ENCODE measurements around the gene HS3ST5. TPM values are rescaled to one million over a fixed set of nuclear protein-coding genes. Genes with fewer than 3 reads are reported as not detected.

The HS3ST5 gene
- total RNA-seq, 1 donor from 2014 or later, result 0.11 TPM

DNA sequence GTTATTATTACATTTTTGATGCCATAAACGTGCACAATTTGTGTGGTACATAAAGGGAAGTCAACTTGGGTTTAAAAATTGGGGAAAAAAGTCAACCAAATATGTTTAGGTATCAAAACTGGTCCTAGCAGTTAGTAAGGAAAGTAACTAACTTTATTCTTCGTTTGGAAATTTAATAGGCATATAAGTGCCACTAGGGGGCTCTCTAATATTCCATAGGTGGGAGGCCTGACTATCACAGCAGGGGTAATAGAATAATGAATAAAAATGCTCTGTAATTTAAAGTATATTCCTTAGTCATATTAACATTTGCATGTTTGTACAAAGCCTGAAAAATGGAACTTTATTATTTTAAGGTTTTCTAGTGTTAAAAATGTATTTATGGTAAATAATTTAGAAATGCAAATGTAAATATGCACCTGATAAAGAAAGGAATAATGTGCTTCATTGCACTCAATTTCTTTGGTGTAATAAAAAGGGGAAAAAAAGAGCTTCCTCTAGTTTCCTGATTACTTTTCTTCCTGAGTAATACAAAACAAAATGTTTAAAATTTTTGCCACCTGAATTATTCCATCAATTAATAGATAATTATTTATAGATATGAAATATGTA lies 246.2 kb downstream of the HS3ST5 start:
- Mint-ChIP-seq H3K4me1 (ENCODE audit: unreplicated experiment) (peaks cover 14% of the 10 kb centered on the region), H3K4me3 (ENCODE audit: unreplicated experiment) (no peak overlapping the region), H3K27me3 (ENCODE audit: unreplicated experiment) (no peaks in the 10 kb centered on the region), H3K27ac (ENCODE audit: unreplicated experiment) (no peak overlapping the region), H3K9me3 (ENCODE audit: unreplicated experiment) (no peaks in the 10 kb centered on the region), H3K36me3 (ENCODE audit: unreplicated experiment) (no peaks in the 10 kb centered on the region)
- no peak for DNase-seq (ENCODE audit: extremely low spot score, unreplicated experiment)
- TF ChIP-seq, protein P1, sequence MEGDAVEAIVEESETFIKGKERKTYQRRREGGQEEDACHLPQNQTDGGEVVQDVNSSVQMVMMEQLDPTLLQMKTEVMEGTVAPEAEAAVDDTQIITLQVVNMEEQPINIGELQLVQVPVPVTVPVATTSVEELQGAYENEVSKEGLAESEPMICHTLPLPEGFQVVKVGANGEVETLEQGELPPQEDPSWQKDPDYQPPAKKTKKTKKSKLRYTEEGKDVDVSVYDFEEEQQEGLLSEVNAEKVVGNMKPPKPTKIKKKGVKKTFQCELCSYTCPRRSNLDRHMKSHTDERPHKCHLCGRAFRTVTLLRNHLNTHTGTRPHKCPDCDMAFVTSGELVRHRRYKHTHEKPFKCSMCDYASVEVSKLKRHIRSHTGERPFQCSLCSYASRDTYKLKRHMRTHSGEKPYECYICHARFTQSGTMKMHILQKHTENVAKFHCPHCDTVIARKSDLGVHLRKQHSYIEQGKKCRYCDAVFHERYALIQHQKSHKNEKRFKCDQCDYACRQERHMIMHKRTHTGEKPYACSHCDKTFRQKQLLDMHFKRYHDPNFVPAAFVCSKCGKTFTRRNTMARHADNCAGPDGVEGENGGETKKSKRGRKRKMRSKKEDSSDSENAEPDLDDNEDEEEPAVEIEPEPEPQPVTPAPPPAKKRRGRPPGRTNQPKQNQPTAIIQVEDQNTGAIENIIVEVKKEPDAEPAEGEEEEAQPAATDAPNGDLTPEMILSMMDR (IDR thresholded peaks at IDR 0.05), result peak; percentile 85

DNA sequence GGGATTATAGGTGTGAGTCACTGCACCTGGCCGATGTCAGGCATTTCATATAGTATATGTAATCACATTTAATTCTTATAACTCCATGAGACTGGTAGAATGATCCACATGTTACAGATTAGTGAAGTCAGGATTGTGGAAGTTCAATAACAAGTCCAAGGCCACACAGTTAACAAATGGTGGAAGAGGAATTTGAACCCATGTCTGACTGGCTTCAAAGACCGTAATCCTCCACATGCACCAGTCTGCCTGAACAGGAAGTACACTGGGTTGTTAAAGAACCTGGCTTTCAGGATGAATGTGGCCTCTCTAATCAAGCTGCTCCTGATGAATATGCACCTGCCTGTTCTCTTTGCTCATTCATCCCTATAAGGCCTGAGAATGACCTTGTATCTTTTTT lies 249.9 kb downstream of the HS3ST5 start:
- H3K27me3 Mint-ChIP-seq (ENCODE audit: unreplicated experiment), result no peaks in the 10 kb centered on the region
- no peak for DNase-seq (ENCODE audit: extremely low spot score, unreplicated experiment)
- H3K4me1 Mint-ChIP-seq (ENCODE audit: unreplicated experiment), result peaks cover 6% of the 10 kb centered on the region
- no peaks in the 10 kb centered on the region for H3K9me3 Mint-ChIP-seq (ENCODE audit: unreplicated experiment)
- no peak overlapping the region for H3K27ac Mint-ChIP-seq (ENCODE audit: unreplicated experiment)
- H3K4me3 Mint-ChIP-seq (ENCODE audit: unreplicated experiment), result no peak overlapping the region
- H3K36me3 Mint-ChIP-seq (ENCODE audit: unreplicated experiment), result no peaks in the 10 kb centered on the region
- TF ChIP-seq, protein P1 (IDR thresholded peaks at IDR 0.05), result no peak

DNA sequence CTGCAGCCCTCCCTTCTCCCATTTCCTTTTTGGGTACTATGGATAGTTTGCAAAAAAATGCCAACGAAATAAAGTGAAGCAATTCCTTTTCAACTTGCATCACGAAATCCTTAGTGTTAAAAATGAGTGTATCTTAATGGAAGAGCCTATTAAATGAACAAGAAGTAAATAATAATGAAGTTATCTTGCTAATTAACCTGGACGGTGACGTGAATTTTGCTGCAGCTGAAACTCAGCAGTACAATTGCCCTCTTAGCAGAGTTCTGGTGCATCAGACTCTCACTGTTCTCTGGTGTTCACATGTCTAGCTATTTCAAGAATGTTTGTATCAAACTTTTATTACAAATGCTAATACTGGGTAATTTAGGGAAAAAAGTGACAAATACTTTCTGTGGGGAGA lies 252.2 kb downstream of the HS3ST5 start:
- no peaks in the 10 kb centered on the region for H3K9me3 Mint-ChIP-seq (ENCODE audit: unreplicated experiment)
- no peak overlapping the region for H3K27ac Mint-ChIP-seq (ENCODE audit: unreplicated experiment)
- TF ChIP-seq, protein P1 (IDR thresholded peaks at IDR 0.05), result no peak
- H3K4me1 Mint-ChIP-seq (ENCODE audit: unreplicated experiment), result peaks cover 6% of the 10 kb centered on the region
- no peak overlapping the region for H3K4me3 Mint-ChIP-seq (ENCODE audit: unreplicated experiment)
- DNase-seq (ENCODE audit: extremely low spot score, unreplicated experiment), result no peak
- no peaks in the 10 kb centered on the region for H3K27me3 Mint-ChIP-seq (ENCODE audit: unreplicated experiment)
- H3K36me3 Mint-ChIP-seq (ENCODE audit: unreplicated experiment), result no peaks in the 10 kb centered on the region

DNA sequence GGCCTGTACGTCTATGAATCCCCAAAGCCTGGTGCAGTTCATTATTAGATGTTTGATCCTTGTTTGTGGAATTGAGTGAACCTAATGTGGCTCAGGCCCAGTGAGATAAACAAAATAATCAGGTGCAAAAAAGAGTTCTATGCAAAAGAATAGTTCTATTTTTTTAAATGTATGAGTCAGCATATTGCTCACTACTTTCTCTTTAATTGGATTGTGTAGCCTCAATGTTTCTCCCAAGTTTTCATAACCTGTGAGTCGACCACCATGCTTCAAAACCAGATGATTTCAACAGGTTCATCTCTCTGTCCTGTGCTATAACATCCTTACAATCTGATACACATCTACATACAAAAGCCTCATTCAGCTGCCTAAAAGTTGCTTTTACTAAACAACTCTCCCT lies 255.3 kb downstream of the HS3ST5 start:
- H3K27me3 Mint-ChIP-seq (ENCODE audit: unreplicated experiment), result peaks cover 3% of the 10 kb centered on the region
- no peak overlapping the region for H3K27ac Mint-ChIP-seq (ENCODE audit: unreplicated experiment)
- TF ChIP-seq, protein P1 (IDR thresholded peaks at IDR 0.05), result no peak
- no peaks in the 10 kb centered on the region for H3K9me3 Mint-ChIP-seq (ENCODE audit: unreplicated experiment)
- H3K36me3 Mint-ChIP-seq (ENCODE audit: unreplicated experiment), result no peaks in the 10 kb centered on the region
- no peak for DNase-seq (ENCODE audit: extremely low spot score, unreplicated experiment)
- no peak overlapping the region for H3K4me3 Mint-ChIP-seq (ENCODE audit: unreplicated experiment)
- H3K4me1 Mint-ChIP-seq (ENCODE audit: unreplicated experiment), result peaks cover 12% of the 10 kb centered on the region

DNA sequence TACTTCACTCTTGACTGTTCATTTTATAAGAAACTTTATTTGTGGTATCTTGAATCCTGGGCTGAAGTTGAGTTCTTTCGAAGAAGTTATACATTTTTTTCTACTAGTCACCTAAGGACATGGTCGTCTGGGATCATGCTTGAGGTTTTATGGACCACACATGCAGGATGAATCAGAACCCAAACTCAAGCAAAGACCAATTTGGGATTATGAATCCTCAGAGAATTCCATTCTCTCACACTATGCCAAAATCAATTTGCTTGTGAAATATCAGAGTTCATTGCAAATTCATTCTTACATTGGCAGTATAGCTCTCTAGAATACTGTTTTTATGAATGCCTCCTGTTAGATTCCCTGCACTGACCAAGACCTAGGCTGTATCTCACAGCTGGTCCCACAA lies 257.6 kb downstream of the HS3ST5 start:
- DNase-seq (ENCODE audit: extremely low spot score, unreplicated experiment), result no peak
- Mint-ChIP-seq H3K4me3 (ENCODE audit: unreplicated experiment) (no peak overlapping the region), H3K27ac (ENCODE audit: unreplicated experiment) (no peak overlapping the region), H3K36me3 (ENCODE audit: unreplicated experiment) (no peaks in the 10 kb centered on the region), H3K9me3 (ENCODE audit: unreplicated experiment) (no peaks in the 10 kb centered on the region), H3K27me3 (ENCODE audit: unreplicated experiment) (peaks cover 3% of the 10 kb centered on the region), H3K4me1 (ENCODE audit: unreplicated experiment) (peaks cover 6% of the 10 kb centered on the region)
- TF ChIP-seq, protein P1 (IDR thresholded peaks at IDR 0.05), result no peak

Data from osteocyte (in vitro differentiated cells).